Raji (cell line): ENCODE results near the gene SECTM1.

Source experiments
- POLR2A ChIP-seq: IDR thresholded peaks from 2 replicates; pipeline ENCODE4 v1.6.1; 2011; ENCODE audit warnings: low read depth, low read length, control low read depth; ENCODE audit not compliant: insufficient read depth

Gene SECTM1

DNA sequence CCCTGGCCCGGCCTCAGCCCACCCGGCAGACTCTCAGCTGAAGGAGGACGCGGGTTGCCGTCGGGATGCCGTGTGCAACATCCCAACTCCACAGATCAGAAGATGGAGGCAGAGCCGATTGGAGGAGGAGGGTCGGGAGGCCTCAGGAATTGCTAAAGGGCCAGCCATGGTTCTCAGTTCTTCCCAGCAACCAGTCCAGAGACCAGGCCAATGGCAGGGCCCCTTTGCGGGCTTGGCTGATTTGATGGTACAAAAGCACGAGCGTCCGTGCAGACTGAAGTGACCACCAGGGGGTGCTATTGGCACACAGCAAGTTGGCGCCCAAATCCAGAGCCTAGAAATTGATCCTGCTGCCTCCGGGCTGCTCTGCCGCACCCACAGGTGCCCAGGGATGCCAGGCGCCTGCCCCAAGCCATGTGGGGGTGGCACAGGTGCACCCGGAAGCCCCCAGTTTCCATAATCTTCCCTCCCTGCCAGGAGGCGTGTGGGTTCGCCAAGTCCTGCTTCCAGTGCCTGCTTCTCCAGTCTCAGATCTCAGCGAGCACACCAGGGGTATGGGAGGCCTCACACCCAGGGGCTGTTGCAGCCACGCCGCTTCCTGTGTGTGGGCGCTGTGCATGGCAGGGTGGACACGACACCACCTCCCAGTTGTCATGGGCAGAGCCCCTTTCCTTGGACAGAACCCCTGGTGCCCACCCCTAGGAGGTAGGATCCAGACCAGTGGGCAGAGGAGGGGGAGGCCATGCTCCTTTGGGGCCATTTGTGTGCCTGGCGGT lies 18.3 kb upstream of the SECTM1 start:
- no peak for TF ChIP-seq POLR2A

- no peak for TF ChIP-seq POLR2A
Measured at GRCh38 chr17:82351254-82351712, 17.7 kb upstream of the SECTM1 start.

GRCh38 chr17:82350182-82351030 lies 16.8 kb upstream of the SECTM1 start:
- TF ChIP-seq POLR2A = no peak

DNA sequence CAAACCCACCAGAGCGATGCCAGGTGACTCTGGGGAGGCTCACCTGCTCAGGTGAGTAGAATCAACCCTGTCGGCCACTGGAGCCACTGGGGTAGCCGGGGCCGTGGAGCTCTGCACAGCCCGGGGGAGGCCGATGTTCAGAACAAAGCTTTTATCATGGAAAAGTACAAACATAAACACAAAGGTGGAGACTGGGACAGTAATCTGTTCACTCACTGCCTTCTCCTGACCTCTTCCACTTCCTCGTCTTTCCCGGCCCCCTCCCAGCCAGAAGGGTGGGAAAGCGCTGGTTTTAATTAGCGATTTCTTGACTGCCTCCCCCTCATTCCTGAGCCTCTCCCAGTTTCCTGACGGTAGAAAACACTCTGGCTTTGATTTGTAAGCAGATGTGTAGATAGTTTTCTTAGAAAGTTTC lies 15.7 kb upstream of the SECTM1 start:
- TF ChIP-seq POLR2A = no peak

- no peak for TF ChIP-seq POLR2A
Measured at GRCh38 chr17:82348866-82349265, 15.3 kb upstream of the SECTM1 start.

DNA sequence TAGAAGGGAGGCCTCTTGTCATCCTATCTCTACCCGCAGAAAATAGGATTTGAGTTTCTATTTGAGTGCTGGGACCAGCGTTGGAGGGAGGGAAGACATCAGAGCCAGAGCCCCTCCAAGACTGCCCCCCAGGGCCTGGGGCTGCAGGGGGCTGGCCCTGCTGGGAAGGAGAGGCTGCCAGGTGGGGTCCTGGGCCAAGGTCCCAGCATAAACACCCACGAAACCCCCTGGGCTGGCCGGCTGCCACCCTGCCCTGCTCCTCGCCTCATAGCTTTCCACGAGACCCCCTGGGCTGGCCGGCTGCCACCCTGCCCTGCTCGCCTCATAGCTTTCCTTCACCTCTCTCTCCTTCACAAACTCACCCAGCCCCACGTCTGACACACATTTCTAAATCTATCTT lies 14.9 kb upstream of the SECTM1 start:
- no peak for TF ChIP-seq POLR2A

- no peak for TF ChIP-seq POLR2A
Measured at GRCh38 chr17:82346342-82347300, 13.1 kb upstream of the SECTM1 start.

DNA sequence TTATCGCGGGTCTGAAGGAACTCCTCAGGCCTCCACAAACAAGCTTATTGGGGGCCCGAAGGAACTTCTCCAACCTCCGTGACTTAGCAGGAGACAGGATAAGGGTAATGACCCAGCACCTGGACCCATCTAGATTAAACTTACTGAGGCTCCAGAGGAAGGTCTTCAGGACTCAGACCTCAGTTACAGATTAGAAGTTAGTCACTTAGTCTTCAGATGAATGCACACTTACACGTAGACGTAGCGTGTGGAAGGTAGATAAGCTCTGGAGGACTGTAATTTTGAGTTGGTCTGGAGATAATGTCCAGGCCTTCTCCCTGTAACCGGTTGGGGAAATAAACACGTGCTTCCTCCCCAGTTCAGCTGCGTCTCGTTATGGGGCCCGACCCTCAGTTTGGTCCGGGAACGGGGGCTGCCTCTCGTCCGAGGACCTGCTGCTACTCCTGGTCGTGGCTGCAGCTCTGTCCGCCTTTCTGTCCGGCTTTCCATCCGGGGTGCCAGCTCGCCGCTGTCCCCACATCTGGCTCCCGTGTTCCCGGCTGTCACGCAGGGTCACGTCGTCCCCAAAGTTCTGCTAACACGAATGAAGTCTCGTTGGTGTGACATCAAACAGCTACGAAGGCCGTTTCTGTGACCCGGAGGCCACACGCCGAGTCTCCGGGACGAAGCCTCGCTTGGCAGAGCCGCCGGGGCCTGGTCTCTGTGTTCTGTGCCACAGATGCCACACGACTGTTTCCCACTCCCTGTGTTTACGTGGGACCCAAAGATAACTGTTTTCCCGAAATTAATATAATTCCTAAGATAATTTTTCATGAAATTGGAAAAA lies 11.8 kb upstream of the SECTM1 start:
- TF ChIP-seq POLR2A = no peak

GRCh38 chr17:82344175-82344907 lies 10.8 kb upstream of the SECTM1 start:
- no peak for TF ChIP-seq POLR2A

DNA sequence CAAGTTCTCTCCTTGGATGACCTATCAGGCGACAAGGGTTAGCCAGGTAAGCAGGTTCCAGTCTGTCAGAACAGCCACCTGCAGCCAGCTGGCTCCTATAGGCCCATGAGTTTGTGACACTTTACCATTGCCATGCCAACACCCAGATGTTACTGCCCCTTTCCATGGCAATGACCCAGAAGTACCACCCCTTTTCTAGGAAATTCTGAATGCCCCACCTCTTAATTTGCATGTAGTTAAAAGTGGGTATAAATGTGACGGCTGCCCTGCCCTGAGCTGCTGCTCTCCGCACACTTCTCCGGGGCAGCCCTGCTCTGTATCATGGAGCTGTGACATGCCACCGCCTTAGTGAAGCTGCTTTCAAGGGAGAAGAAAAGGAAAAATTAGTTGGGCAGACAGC lies 10.0 kb upstream of the SECTM1 start:
- no peak for TF ChIP-seq POLR2A

DNA sequence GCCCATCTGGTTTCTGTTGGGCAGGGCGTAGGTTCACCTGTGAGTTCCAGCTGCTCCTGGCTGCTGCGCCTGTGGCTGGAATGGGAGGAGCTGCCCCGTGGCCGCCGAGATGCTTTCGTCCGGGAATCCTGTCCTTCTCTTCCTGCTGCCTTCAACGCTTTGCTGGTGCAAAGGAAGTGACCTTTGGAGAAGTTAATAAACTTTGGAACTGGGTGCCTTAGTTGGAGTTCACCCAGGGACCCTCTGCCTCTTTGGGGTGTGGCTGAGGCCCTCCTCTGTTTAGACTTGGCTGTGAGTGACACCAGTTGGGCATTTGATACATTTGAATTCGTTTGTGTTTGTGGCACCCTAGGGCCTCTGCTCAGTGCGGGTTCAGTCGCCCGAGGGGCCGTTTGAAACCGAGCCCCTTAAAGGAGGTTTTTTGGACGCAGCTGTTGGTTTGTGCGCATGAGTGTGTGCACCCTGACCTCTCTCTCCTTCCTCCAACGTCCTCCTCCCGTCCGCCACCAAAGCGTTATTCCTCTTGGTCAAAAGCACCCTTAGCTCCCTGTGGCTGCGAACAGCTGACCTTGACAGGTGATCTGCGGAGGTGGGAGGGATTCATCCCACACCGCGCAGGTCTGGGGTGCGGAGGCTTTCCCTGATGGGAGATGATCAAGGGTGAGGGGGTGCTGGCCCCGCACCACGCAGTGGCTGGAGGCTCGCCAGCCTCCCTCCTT lies 9.0 kb upstream of the SECTM1 start:
- no peak for TF ChIP-seq POLR2A

GRCh38 chr17:82339634-82340580 lies 6.3 kb upstream of the SECTM1 start:
- no peak for TF ChIP-seq POLR2A
